Measurements from ENCODE around the gene PGAP6.

PGAP6 gene

DNA sequence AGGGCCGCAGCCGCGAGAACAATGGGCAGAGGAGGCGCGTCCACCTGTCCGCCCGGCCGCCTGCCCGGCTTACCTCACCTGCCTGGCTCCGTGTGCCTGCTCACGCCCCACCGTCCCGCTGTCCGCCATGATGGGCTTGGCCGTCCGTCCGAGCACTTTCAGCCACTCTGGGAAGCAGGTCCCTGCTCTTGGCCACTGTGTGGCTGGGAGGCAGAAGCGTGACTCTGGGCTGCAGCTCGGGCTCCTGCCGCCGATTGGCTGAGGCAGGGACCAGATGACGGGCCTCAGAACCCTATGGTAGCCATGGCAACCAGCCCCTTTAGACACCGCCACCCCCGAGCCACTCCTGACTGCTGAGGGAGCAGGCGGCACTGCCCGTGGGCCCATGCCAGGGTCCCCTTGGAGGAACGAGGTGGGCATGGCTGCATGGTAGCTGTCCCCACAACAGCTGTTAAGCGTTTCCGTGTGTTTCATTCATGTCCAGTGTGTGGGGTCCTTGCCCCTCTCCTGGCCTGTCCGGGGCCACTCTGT lies 20.4 kb downstream of the PGAP6 start:
- ChIA-PET POLR2A (interaction anchor here (0.9 kb wide), 1 partner anchor 133 kb away, joined by 3 read pairs; no protein-coding TSS in a partner anchor), CTCF (interaction anchor here (0.7 to 2.0 kb wide), 4 partner anchors 9 to 290 kb away, joined by 3 to 15 read pairs (median 4); partner anchors contain the start of gene MRPL28)
- DNase-seq (ENCODE audit: extremely low spot score): no peak
- TF ChIP-seq SP1 (IDR thresholded peaks at IDR 0.05): no peak

DNA sequence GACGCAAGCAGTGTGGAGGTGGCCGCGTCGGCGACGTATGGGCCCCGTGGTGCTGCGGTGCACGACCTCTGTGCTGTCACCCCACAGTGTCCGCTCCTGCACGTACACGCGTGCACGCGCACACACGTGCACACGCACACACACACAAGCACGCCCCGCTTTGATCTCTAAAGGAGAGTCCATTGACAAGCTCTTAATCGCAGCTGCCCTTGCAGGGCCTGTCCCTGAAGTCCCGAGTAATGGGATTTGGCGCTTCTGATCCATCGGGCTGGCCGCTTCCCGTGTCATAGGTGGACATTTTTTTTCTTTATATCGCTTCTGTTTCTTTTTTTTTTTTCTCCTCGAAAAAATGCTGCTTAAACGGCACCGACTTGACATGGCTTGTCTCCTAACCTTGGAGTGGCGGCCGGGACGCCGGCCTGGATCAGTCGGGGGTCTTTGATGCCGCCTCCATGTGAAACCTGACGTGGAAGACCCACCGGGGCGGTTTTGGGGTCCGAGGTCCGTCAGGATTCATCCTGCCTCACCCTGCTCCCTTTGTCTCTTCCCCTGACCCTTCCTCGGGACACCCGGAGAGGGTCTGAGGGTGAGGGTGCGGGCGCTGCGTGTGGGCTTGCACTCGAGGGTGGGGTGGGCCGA lies 21.0 kb downstream of the PGAP6 start:
- CTCF ChIA-PET: interaction anchor here (2.0 kb wide), 1 partner anchor 254 kb away, joined by 15 read pairs; no protein-coding TSS in a partner anchor

DNA sequence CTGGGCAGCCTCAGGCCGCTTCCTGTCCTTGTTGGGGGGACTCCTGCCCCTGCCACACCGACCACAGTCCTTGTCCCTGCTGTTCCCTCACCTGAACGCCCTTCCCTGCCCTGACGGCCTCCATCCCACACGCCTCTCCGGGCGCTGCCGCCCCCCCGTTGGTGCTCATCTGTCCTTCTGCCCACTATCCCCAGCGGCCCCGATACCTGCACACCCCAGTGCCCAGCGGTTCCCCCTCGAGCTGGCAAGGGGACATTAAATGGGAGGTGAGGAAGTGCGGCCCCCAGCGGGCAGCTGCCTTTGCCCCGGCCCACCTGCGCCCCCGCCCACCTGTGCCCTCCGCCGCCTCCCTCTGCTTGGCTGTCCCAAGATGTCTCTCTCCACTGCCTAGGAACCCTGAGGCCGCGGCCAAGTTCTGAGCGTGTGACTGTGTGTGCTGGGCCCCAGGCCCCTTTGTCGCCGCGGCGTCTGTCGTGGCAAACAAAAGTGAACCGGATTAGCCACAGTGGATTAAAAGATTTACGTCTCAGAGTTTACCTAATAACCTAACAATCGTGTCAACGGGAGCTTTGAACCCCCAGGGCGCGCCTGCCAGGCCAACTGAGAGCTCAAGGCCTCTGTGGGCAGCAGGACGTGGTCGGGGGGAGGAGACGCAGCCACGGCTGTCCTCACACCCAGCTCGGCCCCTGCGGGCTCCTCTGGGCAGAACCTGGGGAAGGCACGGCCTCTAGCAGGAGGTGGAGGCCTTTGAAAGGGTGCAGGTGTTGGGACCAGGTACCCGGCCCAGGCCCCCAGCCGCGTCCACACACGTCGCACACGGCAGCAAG lies 21.7 kb downstream of the PGAP6 start:
- POLR2A ChIA-PET: no interaction called here
- DNase-seq (ENCODE audit: extremely low spot score): no peak
- CTCF ChIA-PET: no interaction called here
- TF ChIP-seq ARNT (IDR thresholded peaks at IDR 0.05) (no peak), HDGF (IDR thresholded peaks at IDR 0.05; ENCODE audit: borderline replicate concordance) (no peak), NFRKB (IDR thresholded peaks at IDR 0.05) (no peak), SUZ12 (IDR thresholded peaks at IDR 0.05) (no peak), FOXA1 (IDR thresholded peaks at IDR 0.05) (no peak), ZNF384 (IDR thresholded peaks at IDR 0.05) (no peak)

More for the DNA sequence above, 21.0 kb downstream of the PGAP6 start:
- TF ChIP-seq L3MBTL2 (conservative IDR thresholded peaks at IDR 0.05): no peak
- TF ChIP-seq CTBP1 (IDR thresholded peaks at IDR 0.05; ENCODE audit: borderline replicate concordance): no peak
- no peak for TF ChIP-seq ZNF384 (IDR thresholded peaks at IDR 0.05)
- no peak for TF ChIP-seq PKNOX1 (IDR thresholded peaks at IDR 0.05)
- TF ChIP-seq ELF4 (IDR thresholded peaks at IDR 0.05): no peak
- TF ChIP-seq BHLHE40 (IDR thresholded peaks at IDR 0.05; ENCODE audit: borderline replicate concordance): no peak
- no peak for TF ChIP-seq SP1 (IDR thresholded peaks at IDR 0.05)
- no peak for TF ChIP-seq SUZ12 (IDR thresholded peaks at IDR 0.05)
- no peak for TF ChIP-seq HDGF (IDR thresholded peaks at IDR 0.05; ENCODE audit: borderline replicate concordance)
- POLR2A ChIA-PET: no interaction called here
- DNase-seq (ENCODE audit: extremely low spot score): no peak

- DNase-seq (ENCODE audit: extremely low spot score): no peak
- CTCF ChIA-PET: no interaction called here
- POLR2A ChIA-PET: no interaction called here
- TF ChIP-seq CTBP1 (IDR thresholded peaks at IDR 0.05; ENCODE audit: borderline replicate concordance) (no peak), FOXK2 (IDR thresholded peaks at IDR 0.05) (no peak), SP1 (IDR thresholded peaks at IDR 0.05) (no peak), TARDBP (IDR thresholded peaks at IDR 0.05) (no peak), HDGF (IDR thresholded peaks at IDR 0.05; ENCODE audit: borderline replicate concordance) (no peak), FOXM1 (IDR thresholded peaks at IDR 0.05; ENCODE audit: borderline replicate concordance) (no peak)
Measured at GRCh38 chr16:359067-359763, 22.6 kb downstream of the PGAP6 start.

DNA sequence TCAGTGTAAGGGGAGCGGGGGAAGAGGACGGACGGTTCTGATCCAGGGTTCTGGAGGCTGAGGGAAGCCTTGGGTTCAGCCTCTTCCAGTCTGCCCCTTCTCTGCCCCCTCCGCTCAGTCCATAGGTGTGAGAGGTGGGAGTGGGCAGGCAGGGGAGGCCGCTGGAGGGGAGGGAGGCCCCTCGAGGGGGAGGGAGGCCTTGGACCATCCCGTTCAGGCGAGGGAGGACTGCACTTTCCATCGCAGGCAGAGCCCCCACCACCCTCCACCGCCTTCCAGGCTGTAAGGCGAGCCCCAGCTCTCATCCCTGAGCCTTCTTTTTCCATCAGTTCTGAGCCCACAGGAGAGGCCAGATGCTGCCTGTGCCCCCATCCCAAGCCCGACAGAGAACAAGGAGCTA lies 25.0 kb downstream of the PGAP6 start:
- DNase-seq (ENCODE audit: extremely low spot score): no peak
- TF ChIP-seq ELF4 (IDR thresholded peaks at IDR 0.05) (no peak), FOXA1 (IDR thresholded peaks at IDR 0.05) (no peak), CTBP1 (IDR thresholded peaks at IDR 0.05; ENCODE audit: borderline replicate concordance) (no peak), ARNT (IDR thresholded peaks at IDR 0.05) (no peak)
- POLR2A ChIA-PET: interaction anchor here (1.1 kb wide), 1 partner anchor 14 kb away, joined by 3 read pairs; the partner anchor contains the start of gene MRPL28
- CTCF ChIA-PET: no interaction called here

DNA sequence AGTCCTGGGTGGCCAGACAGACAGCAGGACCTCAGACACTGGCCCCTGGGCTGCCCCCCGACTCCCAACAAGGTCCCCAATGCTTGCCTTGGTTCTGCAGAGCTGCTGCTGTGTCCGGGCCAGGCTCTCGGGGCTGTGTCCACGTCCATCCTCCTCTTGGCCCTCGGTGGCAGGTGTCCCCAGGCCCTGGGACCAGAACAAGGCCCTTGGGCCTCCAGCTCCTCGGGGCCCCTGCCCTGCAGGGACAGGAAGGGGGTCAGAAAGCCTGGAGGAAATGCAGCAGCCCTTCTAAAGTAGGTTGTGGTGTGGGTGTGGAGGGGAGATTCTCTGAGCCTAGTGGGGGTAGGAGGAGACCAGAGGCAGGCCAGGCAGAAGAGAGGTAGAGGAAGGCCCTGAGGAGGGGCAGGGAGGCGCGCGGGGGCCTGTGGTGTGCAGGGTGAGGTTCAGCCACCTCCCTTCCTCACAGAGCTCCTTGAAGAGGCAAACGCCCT lies 26.8 kb downstream of the PGAP6 start:
- ChIA-PET CTCF (no interaction called here), POLR2A (no interaction called here)
- TF ChIP-seq NFRKB (IDR thresholded peaks at IDR 0.05): no peak
- TF ChIP-seq TARDBP (IDR thresholded peaks at IDR 0.05): no peak
- no peak for TF ChIP-seq SUZ12 (IDR thresholded peaks at IDR 0.05)
- TF ChIP-seq FOXM1 (IDR thresholded peaks at IDR 0.05; ENCODE audit: borderline replicate concordance): no peak
- TF ChIP-seq SP1 (IDR thresholded peaks at IDR 0.05): no peak
- no peak for TF ChIP-seq PKNOX1 (IDR thresholded peaks at IDR 0.05)
- TF ChIP-seq LEF1 (IDR thresholded peaks at IDR 0.05; ENCODE audit: borderline replicate concordance): no peak
- no peak for TF ChIP-seq BHLHE40 (IDR thresholded peaks at IDR 0.05; ENCODE audit: borderline replicate concordance)
- no peak for TF ChIP-seq ARNT (IDR thresholded peaks at IDR 0.05)
- no peak for TF ChIP-seq ELF4 (IDR thresholded peaks at IDR 0.05)
- no peak for DNase-seq (ENCODE audit: extremely low spot score)
